Endothelial cell of umbilical vein (primary cell): Measurements from ENCODE around the gene IL21. TPM values are rescaled to one million over a fixed set of nuclear protein-coding genes. Genes with fewer than 3 reads are reported as not detected.

Experiments
- BruUV-seq: library from RNA; stranded (reverse); fragments of 400-500 nt; replicated peaks from 2 replicates; lab custom pipeline; 2021; lab: Mats Ljungman, UMichigan
- CTCF ChIA-PET: fragments of 300-600, 350-600 bp; sonication (Branson Sonifier 250); formaldehyde crosslinking; loops from one replicate; lab custom pipeline; 2021; ENCODE audit warnings: antibody characterized with exemption, inconsistent platforms; lab: Charles Lee
- POLR2A ChIA-PET: fragments of 300-600, 350-600 bp; sonication (Branson Sonifier 250); formaldehyde crosslinking; loops from one replicate; lab custom pipeline; 2021; ENCODE audit warnings: antibody characterized with exemption, inconsistent platforms; lab: Charles Lee
- DNase-seq: peaks from one replicate; pipeline ENCODE4 v3.0.0-alpha.2; 2011; ENCODE audit warnings: low read depth, low spot score
- FAIRE-seq: peaks from 2 replicates; lab custom pipeline; 2011; peaks lifted over from hg19 to GRCh38; lab: Jason Lieb, UNC
- H2AFZ ChIP-seq: 2 replicates; pipeline ENCODE4 v1.6.0; 2012; ENCODE audit warnings: low read depth, low read length, control low read depth, inconsistent platforms
- H3K27ac ChIP-seq: 2 replicates; pipeline ENCODE4 v1.5.1; 2011; ENCODE audit warnings: low read depth, mild to moderate bottlenecking, control low read depth, low read length, moderate library complexity; ENCODE audit not compliant: insufficient read depth
- H3K27me3 ChIP-seq, 2 experiments: 2 replicates each; pipeline versions ENCODE4 v1.6.0 to v1.6.1; 2011; ENCODE audit warnings: low read length in 2 of 2, mixed read lengths in 1 of 2; ENCODE audit not compliant: control insufficient read depth in 2 of 2, insufficient read depth in 2 of 2
- H3K36me3 ChIP-seq, 2 experiments: 2 replicates in 1 of 2; 3 replicates in 1 of 2; pipeline ENCODE4 v1.5.1; 2011; ENCODE audit warnings: low read length in 2 of 2, mild to moderate bottlenecking in 1 of 2, moderate library complexity in 1 of 2; ENCODE audit not compliant: control insufficient read depth in 2 of 2, insufficient read depth in 2 of 2; ENCODE audit errors: extremely low read depth in 1 of 2
- H3K4me1 ChIP-seq: 3 replicates; pipeline ENCODE4 v1.5.1; 2011; ENCODE audit warnings: mild to moderate bottlenecking, low read length; ENCODE audit not compliant: control insufficient read depth, insufficient read depth; ENCODE audit errors: extremely low read depth
- H3K4me2 ChIP-seq: 2 replicates; pipeline ENCODE4 v1.6.1; 2011; ENCODE audit warnings: low read length, control low read depth, mixed read lengths; ENCODE audit not compliant: insufficient read depth
- H3K4me3 ChIP-seq, 3 experiments: fragments of 200-600 bp in 1 of 3; sonication (generic), shearing (Covaris generic) in 1 of 3; replicated peaks in 1 of 3; 2 replicates each; pipeline ENCODE4 v1.5.1; 2011 to 2016; ENCODE audit warnings: control low read depth in 3 of 3, low read length in 3 of 3, mild to moderate bottlenecking in 2 of 3, inconsistent platforms in 1 of 3, low read depth in 1 of 3, moderate library complexity in 1 of 3; ENCODE audit not compliant: insufficient read depth in 1 of 3
- H3K79me2 ChIP-seq: 2 replicates; pipeline ENCODE4 v1.6.0; 2012; ENCODE audit warnings: low read length, inconsistent platforms; ENCODE audit not compliant: control insufficient read depth, insufficient read depth
- H3K9ac ChIP-seq: replicated peaks from 2 replicates; pipeline ENCODE3; 2011; ENCODE audit warnings: low read length, control low read depth; ENCODE audit not compliant: insufficient read depth; ENCODE audit errors: extremely low read depth
- H3K9me1 ChIP-seq: replicated peaks from 3 replicates; pipeline ENCODE4 v1.6.0; 2011; ENCODE audit warnings: mild to moderate bottlenecking, low read length; ENCODE audit not compliant: control insufficient read depth, insufficient read depth; ENCODE audit errors: extremely low read depth
- H3K9me3 ChIP-seq: replicated peaks from 2 replicates; pipeline ENCODE4 v1.5.1; 2012; ENCODE audit warnings: low read length, inconsistent platforms; ENCODE audit not compliant: control insufficient read depth, insufficient read depth
- H4K20me1 ChIP-seq: replicated peaks from 2 replicates; pipeline ENCODE3; 2011; ENCODE audit warnings: mild to moderate bottlenecking, low read length; ENCODE audit not compliant: control insufficient read depth, insufficient read depth; ENCODE audit errors: extremely low read depth
- CTCF ChIP-seq, 2 donors: IDR thresholded peaks; 1 replicate in 1 of 2; 2 replicates in 1 of 2; pipeline ENCODE4 v1.5.1; 2011; ENCODE audit warnings: low read length in 2 of 2, mild to moderate bottlenecking in 2 of 2, moderate library complexity in 2 of 2, control low read depth in 1 of 2, inconsistent platforms in 1 of 2, low read depth in 1 of 2; ENCODE audit not compliant: insufficient read depth in 1 of 2; ENCODE audit errors: extremely low read depth in 1 of 2
- EZH2 ChIP-seq: IDR thresholded peaks from 2 replicates; pipeline ENCODE4 v1.6.1; 2012; ENCODE audit warnings: borderline replicate concordance, low read depth, mild to moderate bottlenecking, moderate library complexity, low read length, inconsistent platforms; ENCODE audit not compliant: severe bottlenecking
- FOS ChIP-seq: IDR thresholded peaks from 2 replicates; pipeline ENCODE4 v1.6.1; 2011; ENCODE audit warnings: mild to moderate bottlenecking, low read length, moderate library complexity, borderline replicate concordance; ENCODE audit not compliant: insufficient read depth
- GATA2 ChIP-seq: IDR thresholded peaks from 2 replicates; pipeline ENCODE4 v1.7.0; 2011; ENCODE audit warnings: low read depth, mild to moderate bottlenecking, moderate library complexity, mixed read lengths, low read length; ENCODE audit not compliant: insufficient read length, insufficient read depth
- JUN ChIP-seq: IDR thresholded peaks from 2 replicates; pipeline ENCODE4 v1.6.1; 2011; ENCODE audit warnings: borderline replicate concordance, low read depth; ENCODE audit not compliant: insufficient read length, insufficient read depth
- MYC ChIP-seq: IDR thresholded peaks from one replicate; pipeline ENCODE4 v1.6.1; 2011; ENCODE audit warnings: mild to moderate bottlenecking, low read depth, low read length
- POLR2A ChIP-seq: IDR thresholded peaks from 2 replicates; pipeline ENCODE4 v1.6.1; 2012; ENCODE audit warnings: low read depth, mild to moderate bottlenecking, control low read depth, low read length
- POLR2AphosphoS5 ChIP-seq: IDR thresholded peaks from 2 replicates; pipeline ENCODE4 v1.6.1; 2012; ENCODE audit warnings: low read depth, mild to moderate bottlenecking, control low read depth, low read length, moderate library complexity; ENCODE audit not compliant: insufficient read depth
- dilution Hi-C: fragments of 300-500 bp; cut with MboI; formaldehyde crosslinking; loops from one replicate; pipeline ENCODE4 v1.15.0; 2019; ENCODE audit warnings: low sequenced_read_pairs; ENCODE audit not compliant: extremely low pct_ligation_motif_present
- intact Hi-C: fragments of 100-400 bp; cut with micrococcal nuclease; formaldehyde crosslinking; loops from one replicate; pipeline ENCODE4 v1.10.0; 2022
- polyA plus RNA-seq, 4 experiments: library from polyadenylated mRNA; depleted of rRNA in 3 of 4; stranded (reverse) in 3 of 4; unstranded in 1 of 4; fragments of >200 nt; gene quantifications; 2 replicates each; pipeline versions ENCODE4 v1.2.1 to v1.2.3, GENCODE V29; 2011 to 2012; ENCODE audit warnings: missing spikeins in 1 of 4
- total RNA-seq: library from RNA; stranded (reverse); gene quantifications from 2 replicates; pipeline ENCODE4 v1.2.3, GENCODE V29; 2021
- TF ChIP-seq, protein P1 (sequence below): IDR thresholded peaks from 2 replicates; pipeline ENCODE4 v1.6.1; 2011; ENCODE audit not compliant: insufficient read depth, insufficient read length

IL21 gene
- total and polyA plus RNA-seq, 2 donors (not counting 3 experiments of a cell fraction or from before 2014, with no cell fraction given) = not detected

DNA sequence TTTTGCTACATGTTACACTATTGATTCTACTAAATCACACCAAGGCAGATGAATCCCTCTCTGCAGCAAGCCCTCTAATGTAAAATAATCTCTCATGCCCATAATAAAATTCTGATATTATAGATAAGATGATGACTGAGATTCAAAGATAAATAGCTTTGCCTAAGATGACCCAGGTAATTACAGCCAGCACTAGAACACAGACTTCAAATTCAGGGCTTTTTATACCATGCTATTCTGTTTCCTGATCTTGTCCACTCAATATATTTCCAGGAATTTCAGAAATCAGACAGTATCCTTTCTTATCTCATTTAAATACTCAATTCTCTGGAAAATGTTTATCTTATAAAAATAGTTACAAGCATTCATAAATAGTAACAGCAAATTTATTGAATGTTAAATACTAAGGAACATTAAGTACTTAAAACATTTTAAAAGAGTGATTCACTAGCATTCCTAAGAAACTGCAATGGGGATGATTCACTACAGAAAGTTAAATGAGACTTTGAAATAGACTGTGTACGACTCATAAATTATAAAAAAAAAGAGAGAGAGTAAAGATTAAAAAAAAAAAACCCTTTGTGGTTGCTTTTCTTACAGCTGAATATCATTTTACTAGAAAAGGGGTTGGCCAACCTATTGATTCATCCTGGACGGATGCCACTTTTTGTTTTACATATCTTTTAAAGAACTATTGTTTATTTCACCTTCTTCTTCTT lies 45.8 kb upstream of the IL21 start:
- H3K27ac ChIP-seq = peak overlapping the region; percentile 68
- intact Hi-C loops = loop anchor here (1.0 to 2.0 kb wide), 2 partner anchors 8 to 50 kb away; no protein-coding TSS in a partner anchor
- peak overlapping the region; percentile 45 for H3K9ac ChIP-seq
- dilution Hi-C loops = no loop called here
- FAIRE-seq (peak; percentile 47), DNase-seq (peak; percentile 71)
- TF ChIP-seq GATA2 = no peak
- no peak for TF ChIP-seq MYC
- TF ChIP-seq FOS = peak; percentile 92
- TF ChIP-seq, protein P1, sequence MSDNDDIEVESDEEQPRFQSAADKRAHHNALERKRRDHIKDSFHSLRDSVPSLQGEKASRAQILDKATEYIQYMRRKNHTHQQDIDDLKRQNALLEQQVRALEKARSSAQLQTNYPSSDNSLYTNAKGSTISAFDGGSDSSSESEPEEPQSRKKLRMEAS = no peak
- no peak for TF ChIP-seq EZH2
- TF ChIP-seq POLR2AphosphoS5 = no peak
- peak; percentile 85 for TF ChIP-seq JUN
- TF ChIP-seq POLR2A = no peak
- TF ChIP-seq CTCF (IDR thresholded peaks at IDR 0.05; ENCODE audit: extremely low read depth in 1 of 2, insufficient read depth in 1 of 2, low read depth in 1 of 2, low read length in 2 of 2) = no peak
- H3K4me1 ChIP-seq = peaks cover 29% of the 10 kb centered on the region
- no peak overlapping the region for H2AFZ ChIP-seq
- ChIA-PET POLR2A (no interaction called here), CTCF (interaction anchor here (1.0 to 3.9 kb wide), 3 partner anchors 8 to 51 kb away, joined by 3 to 16 read pairs (median 3); partner anchors contain the start of gene IL21)
- no peaks in the 10 kb centered on the region for H3K9me1 ChIP-seq
- H3K79me2 ChIP-seq = no peaks in the 10 kb centered on the region
- H3K27me3 ChIP-seq = no peaks in the 10 kb centered on the region
- H4K20me1 ChIP-seq = no peaks in the 10 kb centered on the region
- H3K9me3 ChIP-seq = no peaks in the 10 kb centered on the region
- no peaks in the 10 kb centered on the region for H3K36me3 ChIP-seq
- H3K4me2 ChIP-seq = peak overlapping the region; percentile 69
- H3K4me3 ChIP-seq = no peak overlapping the region
- BruUV-seq = no TSS peak
